GM21390 (cell line): ENCODE measurements around the gene B4GALNT3.

Source experiments
- ATAC-seq: cut with Tn5 transposase; IDR thresholded peaks from one replicate; pipeline ENCODE4 v1.9.1; 2021; ENCODE audit not compliant: unreplicated experiment

The B4GALNT3 gene

GRCh38 chr12:556498-556897, 96.8 kb downstream of the B4GALNT3 start:
- ATAC-seq, result no peak

GRCh38 chr12:558580-558979, 98.8 kb downstream of the B4GALNT3 start:
- ATAC-seq, result no peak

GRCh38 chr12:559208-559905, 99.6 kb downstream of the B4GALNT3 start:
- ATAC-seq, result no peak

- ATAC-seq, result no peak
Observed at GRCh38 chr12:559906-560455, 100.2 kb downstream of the B4GALNT3 start.

GRCh38 chr12:560691-561390, 101.1 kb downstream of the B4GALNT3 start:
- no peak for ATAC-seq

- no peak for ATAC-seq
Observed at GRCh38 chr12:561391-561705, 101.6 kb downstream of the B4GALNT3 start.

GRCh38 chr12:561908-562593, 102.3 kb downstream of the B4GALNT3 start:
- no peak for ATAC-seq

GRCh38 chr12:562634-563033, 102.9 kb downstream of the B4GALNT3 start:
- no peak for ATAC-seq

- ATAC-seq, result no peak
Observed at GRCh38 chr12:563250-563781, 103.6 kb downstream of the B4GALNT3 start.

- ATAC-seq, result no peak
Observed at GRCh38 chr12:563787-564298, 104.1 kb downstream of the B4GALNT3 start.

- ATAC-seq, result no peak
Observed at GRCh38 chr12:565161-565560, 105.4 kb downstream of the B4GALNT3 start.

GRCh38 chr12:565589-566105, 105.9 kb downstream of the B4GALNT3 start:
- no peak for ATAC-seq

- no peak for ATAC-seq
Observed at GRCh38 chr12:568486-568885, 108.7 kb downstream of the B4GALNT3 start.

- no peak for ATAC-seq
Observed at GRCh38 chr12:569091-569676, 109.4 kb downstream of the B4GALNT3 start.

- ATAC-seq, result peak; percentile 61
Observed at GRCh38 chr12:569803-570434, 110.2 kb downstream of the B4GALNT3 start.

- ATAC-seq, result no peak
Observed at GRCh38 chr12:570435-570920, 110.7 kb downstream of the B4GALNT3 start.

- no peak for ATAC-seq
Observed at GRCh38 chr12:570921-571794, 111.4 kb downstream of the B4GALNT3 start.

GRCh38 chr12:571795-572531, 112.2 kb downstream of the B4GALNT3 start:
- no peak for ATAC-seq

GRCh38 chr12:572532-572899, 112.8 kb downstream of the B4GALNT3 start:
- ATAC-seq, result no peak
